NCI-H748 (cell line): ENCODE results near the gene PRSS35.
A peak's percentile ranks its signal among the peaks of the same experiment; 100 is the strongest.
"Not testable (repeated sequence)": the region's sequence is repeated elsewhere in the genome, so short reads cannot be mapped to it uniquely, and the experiment has no call there.

Experiments
- DNase-seq: peaks from one replicate; lab custom pipeline; 2025; ENCODE audit not compliant: unreplicated experiment; lab: John Stamatoyannopoulos, UW

PRSS35 gene

DNA sequence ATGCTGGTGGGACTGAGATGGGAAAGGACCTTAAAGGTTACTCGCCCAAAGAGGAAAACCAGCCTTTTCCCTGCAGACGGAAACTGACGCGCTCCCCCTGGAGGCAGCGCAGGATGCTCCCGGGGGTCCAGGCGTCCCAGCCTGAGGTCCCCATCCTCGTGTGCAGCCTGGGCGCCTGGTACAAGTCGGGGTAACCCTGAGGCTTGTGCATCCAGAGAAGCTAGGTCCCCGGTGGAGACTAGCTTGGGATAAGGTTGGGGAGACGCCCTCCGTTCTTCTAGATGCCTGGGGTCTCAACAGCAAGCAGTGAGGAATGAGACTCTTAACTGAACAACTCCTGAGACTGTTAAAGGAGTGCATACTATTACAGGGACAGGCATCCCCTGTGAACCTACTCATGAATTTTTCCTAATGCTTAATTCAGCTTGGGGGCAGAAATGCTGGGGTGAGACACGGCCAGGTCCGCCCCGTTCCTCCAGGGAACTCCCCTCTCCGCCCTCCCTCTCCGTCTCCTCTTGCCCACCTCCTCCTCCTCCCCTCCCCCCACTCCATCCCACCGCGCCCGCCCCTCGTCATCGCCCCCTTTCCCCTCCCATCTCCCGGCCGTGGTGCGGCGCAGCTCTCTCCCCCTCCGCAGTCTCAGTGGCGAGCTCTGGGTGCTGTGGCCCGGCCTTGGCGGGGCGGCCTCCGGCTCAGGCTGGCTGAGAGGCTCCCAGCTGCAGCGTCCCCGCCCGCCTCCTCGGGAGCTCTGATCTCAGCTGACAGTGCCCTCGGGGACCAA lies at the start of gene PRSS35:
Gene PRSS35 (plus strand): TSS at position 634 of the 781 bp plus-strand sequence. CDS start 10,908 bp downstream, outside the sequence.
- DNase-seq: peak; percentile 78

- no peak for DNase-seq
Observed at GRCh38 chr6:83463886-83464285, 48.4 kb upstream of the PRSS35 start.

DNA sequence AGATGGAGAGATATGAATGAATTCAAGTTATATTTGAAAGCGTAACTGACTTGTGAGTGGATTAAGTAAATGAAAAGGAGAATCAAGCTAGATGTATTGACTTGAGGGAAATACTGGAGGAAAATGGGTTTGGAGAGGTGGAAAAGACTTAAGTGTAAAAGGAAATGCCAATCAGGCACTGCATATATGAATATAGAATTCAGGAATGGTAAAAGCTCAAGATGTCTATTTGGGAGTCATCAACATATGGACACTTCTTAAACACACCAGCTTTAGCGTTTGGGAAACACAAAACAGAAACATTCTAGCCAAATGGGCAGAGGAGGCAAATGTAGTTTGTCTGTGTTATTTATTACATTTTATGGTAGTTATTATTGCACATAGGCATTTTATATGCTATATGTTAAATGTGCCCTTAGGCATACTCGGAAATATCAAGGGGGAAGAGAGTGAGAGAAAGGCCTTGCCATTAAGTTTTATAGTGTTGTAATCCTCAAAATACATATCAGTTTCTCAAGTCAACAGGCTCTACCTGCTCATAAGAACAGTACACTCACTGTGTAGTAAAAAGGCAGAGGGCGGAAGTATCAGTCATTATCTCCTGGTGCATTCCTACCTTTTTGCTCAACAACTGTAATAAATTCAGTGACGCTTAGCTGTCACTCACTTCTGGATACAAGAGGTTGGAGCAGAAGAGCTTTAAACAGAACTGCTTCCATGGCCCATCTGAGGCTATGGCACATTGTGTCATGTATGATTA lies 47.8 kb upstream of the PRSS35 start:
- DNase-seq: no peak

GRCh38 chr6:83466328-83466727 lies 46.0 kb upstream of the PRSS35 start:
- no peak for DNase-seq

GRCh38 chr6:83467620-83468036 lies 44.7 kb upstream of the PRSS35 start:
- DNase-seq: no peak

DNA sequence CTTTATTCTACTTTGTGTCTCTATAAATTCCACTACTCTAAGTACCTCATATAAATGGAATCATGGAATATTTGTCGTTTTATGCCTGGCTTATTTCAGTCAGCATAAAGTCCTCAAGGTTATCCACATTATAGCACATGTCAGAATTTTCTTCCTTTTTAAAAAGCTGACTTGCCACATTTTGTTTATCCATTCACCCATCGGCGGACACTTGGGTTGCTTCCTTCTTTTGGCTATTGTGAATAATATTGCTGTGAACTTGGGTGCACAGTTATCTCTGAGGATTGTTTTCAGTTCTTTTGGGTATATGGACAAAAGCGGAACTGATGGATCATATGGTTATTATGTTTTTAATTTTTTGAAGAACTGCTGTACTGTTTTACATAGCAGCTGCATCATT lies 42.3 kb upstream of the PRSS35 start:
- no peak for DNase-seq

DNA sequence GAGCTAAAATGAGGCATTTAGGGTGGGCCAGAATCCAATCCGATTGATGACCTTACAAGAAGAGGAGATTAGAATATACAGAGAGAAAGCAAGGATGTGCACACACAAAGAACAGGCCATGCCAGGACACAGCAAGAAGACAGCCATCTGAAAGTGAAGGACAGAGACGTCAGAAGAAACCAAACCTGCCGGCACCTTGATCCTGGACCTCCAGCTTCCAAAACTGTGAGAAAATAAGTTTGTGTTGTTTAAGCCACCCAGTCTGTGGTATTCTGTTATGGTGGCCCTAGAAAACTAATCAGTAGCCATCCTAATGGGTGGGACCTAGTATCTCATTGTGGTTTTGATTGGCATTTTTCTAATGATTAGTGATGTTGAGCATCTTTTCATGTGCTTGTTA lies 41.7 kb upstream of the PRSS35 start:
- DNase-seq: no peak

DNA sequence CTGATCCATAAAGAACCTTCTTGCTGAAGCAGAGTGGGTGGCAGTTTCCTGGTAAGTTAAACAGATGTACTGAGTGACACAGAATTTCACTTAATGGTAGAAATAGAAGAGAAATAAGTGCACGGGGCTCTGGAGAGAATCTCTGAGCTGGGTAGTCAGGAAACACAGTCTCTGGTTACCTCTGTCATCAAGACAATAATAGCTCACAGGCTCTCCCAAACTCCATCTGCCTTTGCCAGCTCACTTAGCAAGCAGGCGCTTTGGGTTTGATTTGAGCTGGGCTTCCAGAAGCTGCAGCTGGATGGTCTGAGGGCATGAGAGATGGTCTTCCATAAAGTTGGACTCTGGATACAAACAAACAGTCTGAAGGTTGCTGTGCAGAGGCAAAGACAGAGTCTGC lies 39.6 kb upstream of the PRSS35 start:
- DNase-seq: no peak

DNA sequence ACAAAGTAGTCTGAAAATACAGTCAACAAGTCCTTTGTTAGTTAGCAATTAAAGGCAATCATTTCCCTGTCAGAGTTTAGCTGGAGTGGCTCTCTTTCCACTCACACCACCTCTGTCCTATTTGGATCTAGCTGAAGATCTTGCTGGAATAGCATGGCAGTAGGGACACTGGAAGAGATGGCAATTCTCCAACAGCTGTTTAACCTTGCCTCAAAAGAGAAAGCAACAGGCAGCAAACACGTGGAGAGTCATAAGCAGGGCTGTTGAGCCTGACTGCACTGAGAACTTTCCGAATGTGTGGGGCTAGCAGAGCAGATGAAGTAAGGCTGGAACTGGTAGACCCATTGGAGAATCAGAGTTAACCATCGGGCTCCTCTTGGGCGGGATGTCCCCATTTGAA lies 38.0 kb upstream of the PRSS35 start:
- DNase-seq: peak; percentile 89

- DNase-seq: no peak
Observed at GRCh38 chr6:83476971-83477370, 35.4 kb upstream of the PRSS35 start.

- no peak for DNase-seq
Observed at GRCh38 chr6:83479389-83479788, 32.9 kb upstream of the PRSS35 start.

DNA sequence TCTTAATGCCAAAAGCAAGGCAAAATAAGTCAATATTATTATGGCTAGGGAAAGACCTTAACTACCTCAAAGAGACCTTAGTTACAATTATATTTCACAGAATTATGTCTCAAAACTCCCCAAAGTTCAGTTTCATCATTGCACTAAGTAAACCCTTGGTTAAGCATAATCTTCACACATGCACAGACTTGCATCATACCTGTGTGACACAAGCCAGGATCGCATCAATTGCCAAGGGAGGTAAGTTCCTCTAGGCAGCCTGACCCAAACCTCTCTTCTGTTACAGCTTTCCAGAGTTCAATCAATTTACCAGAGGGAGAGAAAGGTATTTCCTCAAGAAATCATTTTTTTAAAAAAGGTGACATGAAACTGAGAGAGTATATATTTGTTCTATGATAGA lies 31.9 kb upstream of the PRSS35 start:
- no peak for DNase-seq

GRCh38 chr6:83481938-83482337 lies 30.4 kb upstream of the PRSS35 start:
- not testable (repeated sequence) for DNase-seq

DNA sequence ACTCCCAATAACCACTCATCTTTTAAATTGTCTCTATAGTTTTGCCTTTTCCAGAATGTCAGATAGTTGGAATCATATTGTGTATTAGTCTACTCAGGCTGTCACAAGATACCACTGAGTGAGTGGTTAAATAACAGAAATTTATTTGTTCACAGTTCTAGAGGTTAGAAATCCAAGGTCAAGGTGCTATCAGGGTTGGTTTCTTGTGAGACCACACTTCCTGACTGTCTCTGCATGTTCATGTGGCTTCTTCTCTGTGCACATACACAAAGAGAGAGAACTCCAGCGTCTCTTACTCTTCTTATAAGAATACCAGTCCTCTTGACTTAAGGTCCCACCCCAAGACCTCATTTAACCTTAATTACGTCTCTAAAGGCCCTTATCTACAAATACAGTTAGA lies 23.9 kb upstream of the PRSS35 start:
- DNase-seq: no peak

- no peak for DNase-seq
Observed at GRCh38 chr6:83488861-83489260, 23.5 kb upstream of the PRSS35 start.

- DNase-seq: no peak
Observed at GRCh38 chr6:83490217-83490807, 22.0 kb upstream of the PRSS35 start.

GRCh38 chr6:83505356-83505755 lies 7.0 kb upstream of the PRSS35 start:
- no peak for DNase-seq

GRCh38 chr6:83509441-83509840 lies 2.9 kb upstream of the PRSS35 start:
- DNase-seq: no peak

DNA sequence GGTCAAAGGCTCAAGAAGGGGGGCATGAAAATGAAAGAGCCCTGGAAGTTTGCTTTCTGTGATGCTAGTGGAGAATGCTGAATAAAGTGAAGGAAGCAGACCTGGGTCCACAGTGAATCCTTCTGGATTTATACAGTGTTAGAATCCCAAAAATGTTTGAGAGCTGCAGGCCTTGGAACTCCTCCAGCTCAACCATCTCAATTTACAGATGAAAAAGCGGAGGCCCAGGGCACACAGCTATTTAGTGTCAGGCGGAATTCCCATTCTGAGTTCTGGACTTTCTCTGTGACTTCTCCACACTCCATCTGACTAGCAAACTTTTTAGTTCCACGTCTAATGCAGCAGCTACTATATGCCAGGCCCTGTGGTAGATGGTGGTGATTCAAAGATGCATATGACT lies 1.5 kb upstream of the PRSS35 start:
- no peak for DNase-seq

GRCh38 chr6:83511266-83511665 lies 1.1 kb upstream of the PRSS35 start:
- no peak for DNase-seq

GRCh38 chr6:83514466-83514865 lies 2.1 kb downstream of the PRSS35 start:
- DNase-seq: no peak

DNA sequence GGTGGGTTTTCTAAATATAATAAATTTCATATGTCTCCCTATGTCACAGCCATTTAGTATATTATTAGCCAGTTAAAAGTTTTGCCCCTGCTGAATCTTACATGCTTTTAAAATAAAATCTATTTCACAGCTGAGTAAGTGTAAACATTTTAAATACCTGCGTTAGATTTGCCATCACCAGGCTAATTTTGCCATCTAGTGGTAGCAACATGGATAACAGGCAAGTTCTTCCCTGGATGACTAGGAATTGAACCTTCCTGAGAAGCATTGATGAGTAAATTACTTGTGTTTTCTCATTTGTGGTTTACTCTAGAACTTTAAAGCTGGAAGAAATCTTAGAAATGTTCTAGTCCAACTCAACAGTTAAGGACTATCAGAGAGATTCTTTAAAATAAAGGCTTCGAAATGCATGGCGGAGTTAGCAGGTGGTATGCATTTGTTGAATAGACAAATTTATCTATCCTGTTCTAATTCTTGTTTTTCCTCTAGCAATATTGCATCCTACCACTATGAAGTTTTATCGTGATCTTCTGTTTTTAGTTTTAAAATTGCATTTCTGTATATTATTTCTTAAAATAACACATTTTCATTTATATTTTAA lies 2.6 kb downstream of the PRSS35 start:
- peak; percentile 72 for DNase-seq
